GM18909 (cell line): Measurements from ENCODE around the gene RIPOR3.
"Not testable (repeated sequence)": the region's sequence is repeated elsewhere in the genome, so short reads cannot be mapped to it uniquely, and the experiment has no call there.

Experiments used
- ATAC-seq: cut with Tn5 transposase; IDR thresholded peaks from one replicate; pipeline ENCODE4 v1.9.1; 2021; ENCODE audit warnings: mild to moderate bottlenecking; ENCODE audit not compliant: unreplicated experiment, poor library complexity

Gene RIPOR3

GRCh38 chr20:50635676-50636600 is 55.4 kb downstream of the RIPOR3 start:
- no peak for ATAC-seq

DNA sequence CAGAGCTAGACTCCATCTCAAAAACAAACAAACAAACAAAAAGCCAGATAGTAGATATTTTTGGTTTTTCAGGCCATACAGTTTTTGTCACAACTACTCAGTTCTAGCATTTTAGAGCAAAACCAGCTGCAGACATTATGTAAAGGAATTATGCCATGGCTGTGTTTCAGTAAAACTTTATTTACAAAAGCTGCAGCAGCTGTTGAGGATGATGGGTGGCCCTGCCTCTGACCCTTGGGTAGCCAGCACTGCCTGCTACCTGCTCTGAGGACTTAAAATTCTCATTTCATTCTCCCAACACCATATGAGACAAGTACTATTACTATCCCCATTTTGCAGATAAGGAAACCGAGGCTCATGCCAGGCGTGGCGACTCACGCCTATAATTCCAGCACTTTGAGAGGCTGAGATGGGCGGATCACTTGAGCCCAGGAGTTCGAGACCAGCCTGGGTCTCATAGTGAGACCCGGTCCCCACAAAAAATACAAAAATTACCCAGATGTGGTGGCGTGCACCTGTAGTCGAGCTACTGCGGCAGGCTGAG is 56.3 kb downstream of the RIPOR3 start:
- no peak for ATAC-seq

DNA sequence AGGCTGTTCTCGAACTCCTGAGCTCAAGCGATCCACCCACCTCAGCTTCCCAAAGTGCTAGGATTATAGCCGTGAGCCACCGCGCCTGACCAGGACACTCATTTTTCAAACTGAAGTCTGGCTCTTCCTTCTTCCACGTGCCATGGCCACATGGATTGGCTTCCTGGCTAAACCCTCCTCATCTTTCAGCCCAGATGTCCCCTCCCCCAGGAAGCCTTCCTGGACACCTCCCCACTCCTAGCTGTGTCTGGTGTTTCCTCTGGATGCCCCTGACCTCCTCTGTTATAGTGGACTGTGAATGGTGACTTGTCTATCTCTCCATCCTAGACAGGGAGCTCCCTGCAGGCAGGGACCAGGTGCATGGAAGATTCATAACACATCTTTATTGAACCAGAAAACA is 57.2 kb downstream of the RIPOR3 start:
- no peak for ATAC-seq

- no peak for ATAC-seq
Observed at GRCh38 chr20:50633361-50633760, 58.0 kb downstream of the RIPOR3 start.

- no peak for ATAC-seq
Observed at GRCh38 chr20:50632701-50633100, 58.6 kb downstream of the RIPOR3 start.

GRCh38 chr20:50632236-50632635 is 59.1 kb downstream of the RIPOR3 start:
- ATAC-seq, result no peak

DNA sequence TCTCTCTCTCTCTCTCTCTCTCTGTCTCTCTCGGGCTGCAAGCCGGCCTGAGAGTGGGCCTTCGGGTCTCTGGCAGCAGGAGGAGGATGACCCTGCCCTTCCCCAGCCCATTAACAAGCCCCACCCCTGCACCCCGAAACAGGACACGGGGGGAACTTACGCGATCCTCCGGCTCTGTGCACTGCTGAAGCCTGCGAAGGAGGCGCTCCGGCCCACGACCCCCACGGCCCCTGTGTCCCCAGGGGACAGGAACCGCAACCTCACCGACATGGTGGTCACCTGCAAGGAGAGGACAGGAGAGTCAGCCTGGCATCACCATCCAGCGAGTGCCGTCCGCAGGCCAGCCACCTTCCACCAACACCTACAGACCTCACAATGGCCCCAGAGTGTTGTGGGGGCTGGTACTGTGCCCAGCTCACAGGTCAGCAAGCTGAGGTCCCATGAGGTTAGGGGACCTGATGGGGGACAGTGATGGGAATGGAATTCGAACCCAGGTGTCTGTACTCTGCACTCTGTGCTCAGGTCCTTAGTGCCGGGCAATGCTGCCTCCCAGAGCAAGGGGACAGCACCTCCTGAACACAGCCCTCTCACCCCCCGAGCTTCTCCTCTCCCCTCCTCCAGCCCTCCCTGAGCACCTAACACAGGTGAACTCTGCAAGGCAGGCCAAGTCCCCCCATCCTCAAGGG is 60.6 kb downstream of the RIPOR3 start:
- ATAC-seq, result no peak

GRCh38 chr20:50629670-50630045 is 61.7 kb downstream of the RIPOR3 start:
- ATAC-seq, result no peak

DNA sequence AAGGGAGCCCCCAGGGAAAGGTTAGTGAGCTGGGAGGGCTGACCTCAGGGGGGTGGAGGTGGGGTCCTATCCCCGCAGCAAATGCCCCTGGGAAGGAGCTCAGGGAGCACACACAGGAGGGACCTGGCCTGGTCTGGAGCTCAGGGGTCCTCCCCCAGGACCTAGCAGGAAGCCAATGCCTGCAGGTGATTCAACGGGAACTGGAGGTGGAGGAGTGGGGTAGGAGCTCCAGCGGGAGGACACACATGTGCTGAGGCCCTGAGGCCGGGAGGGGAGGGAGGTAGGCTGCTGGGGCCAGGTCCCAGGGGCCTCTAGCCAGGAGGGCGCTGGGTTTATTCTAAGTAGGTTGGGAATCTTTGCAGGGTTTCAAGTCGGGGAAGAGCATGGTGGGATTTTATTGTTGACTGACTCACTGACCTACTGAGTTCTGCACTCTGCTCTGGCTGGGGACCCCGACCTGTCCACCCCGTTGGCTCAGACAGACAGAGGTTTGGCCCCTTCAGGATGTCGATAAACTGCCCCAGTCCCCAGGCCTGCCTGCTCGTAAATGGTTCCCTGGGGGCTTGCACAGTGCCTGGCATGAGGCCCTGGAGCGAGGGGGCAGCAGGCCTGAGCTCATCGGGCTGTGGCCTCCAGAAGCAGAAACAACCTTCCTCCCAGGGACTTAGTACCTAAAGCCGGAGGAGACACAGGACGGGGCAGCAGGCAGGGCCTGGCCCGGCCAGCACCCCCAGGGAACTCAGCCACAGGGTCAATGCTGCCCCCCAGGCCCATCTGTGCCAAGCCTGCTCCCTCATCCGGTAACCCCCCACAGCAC is 62.3 kb downstream of the RIPOR3 start:
- ATAC-seq, result no peak

DNA sequence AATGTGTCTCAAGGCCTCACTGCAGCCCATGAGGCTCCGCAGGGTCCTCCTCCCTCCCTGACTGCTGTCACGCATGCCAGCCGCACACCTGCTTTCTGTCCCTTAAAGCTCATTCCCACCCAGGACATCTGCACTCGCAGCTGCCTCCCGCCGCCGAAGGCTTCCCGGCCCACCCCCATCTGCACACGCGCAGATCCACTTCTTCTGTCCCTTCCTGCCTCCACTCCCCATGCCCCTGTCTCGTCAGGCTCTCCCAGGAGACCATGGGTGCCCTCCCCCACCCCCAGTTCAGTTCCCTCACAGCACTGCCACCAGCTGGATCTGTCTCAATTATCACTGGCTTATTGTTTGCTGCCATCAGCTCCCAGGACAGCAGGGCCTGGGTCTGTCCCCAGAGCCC is 63.0 kb downstream of the RIPOR3 start:
- no peak for ATAC-seq

DNA sequence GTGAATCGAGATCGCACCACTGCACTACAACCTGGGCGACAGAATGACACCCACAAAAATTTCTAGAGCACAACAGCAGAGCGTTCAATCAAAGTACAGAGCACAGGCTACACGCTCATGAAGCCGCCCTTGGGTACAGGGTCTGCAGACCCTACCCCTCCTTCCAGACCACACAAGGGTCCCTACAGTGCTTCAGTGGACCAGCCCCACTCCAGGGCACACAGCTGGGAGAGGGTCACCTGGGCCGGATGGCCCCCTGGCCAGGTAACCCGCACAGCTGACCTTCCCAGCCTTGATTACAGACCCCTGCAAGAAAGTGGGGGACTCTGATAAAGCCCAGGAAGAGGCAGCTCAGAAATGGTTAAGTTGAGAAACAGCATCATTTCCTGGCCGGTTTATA is 63.6 kb downstream of the RIPOR3 start:
- ATAC-seq, result no peak

DNA sequence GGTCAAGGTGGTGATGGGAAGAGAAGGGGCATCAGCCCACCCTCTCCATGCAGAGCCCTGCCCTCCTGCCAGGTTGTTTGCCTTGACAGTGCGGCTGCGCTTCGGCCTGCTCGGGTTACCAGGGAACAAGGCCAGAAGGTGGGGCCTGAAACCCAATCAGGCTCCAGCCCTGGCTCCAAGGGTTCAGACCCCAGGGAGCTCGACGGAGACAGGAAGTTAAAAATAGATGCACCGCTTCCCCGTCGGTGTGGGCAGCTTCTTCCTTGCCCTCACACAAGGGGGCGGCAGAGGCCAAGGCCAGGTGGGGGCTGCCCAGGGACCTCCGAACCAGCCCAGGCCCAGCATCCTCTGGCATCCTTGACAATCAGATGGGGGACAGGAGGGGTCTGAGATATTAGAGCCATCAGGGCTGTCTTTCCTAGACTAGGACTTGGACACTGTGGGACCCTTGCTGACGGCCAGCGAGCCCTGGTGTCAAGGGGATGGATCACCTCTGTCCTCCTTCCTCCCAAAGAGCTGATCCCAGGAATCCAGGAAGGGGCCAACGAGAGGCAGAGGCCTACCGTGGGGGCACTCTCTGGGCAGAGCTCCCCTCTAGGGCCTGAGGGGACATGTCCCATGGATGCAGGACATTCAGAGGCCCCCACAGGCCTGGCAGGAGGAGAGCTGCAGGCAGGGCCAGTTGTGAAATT is 65.2 kb downstream of the RIPOR3 start:
- no peak for ATAC-seq

DNA sequence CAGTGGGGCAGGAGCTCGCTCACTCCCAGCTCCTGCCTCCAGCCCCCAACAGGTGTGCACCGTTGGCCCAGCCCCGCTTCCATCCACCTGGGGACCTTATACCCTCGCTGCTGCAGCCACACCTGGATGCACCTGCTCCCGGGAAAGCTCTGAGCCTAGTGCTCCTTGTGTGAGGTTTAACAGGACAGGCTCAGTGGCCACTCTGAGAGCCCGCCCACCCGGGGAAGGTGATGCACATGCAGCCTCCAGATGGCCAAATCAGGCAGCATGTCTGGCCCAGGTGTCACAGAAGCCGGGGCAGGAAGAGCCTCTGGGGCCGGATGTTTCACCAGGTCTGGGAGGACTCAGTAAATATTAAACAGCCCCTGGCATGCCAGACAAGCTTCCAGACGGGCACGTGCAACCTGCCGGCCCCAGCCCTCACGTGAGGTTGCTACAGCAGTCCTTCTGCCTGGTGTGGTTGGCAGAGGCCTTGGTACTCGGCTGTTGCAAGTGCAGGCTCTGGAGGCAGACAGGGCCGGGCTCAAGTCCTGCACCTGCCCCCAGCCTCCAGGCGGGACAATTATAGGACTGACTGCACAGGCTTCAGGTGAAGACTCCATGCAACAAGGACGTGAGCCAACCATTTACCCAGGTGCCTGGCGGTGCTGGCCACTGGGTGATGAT is 66.9 kb downstream of the RIPOR3 start:
- no peak for ATAC-seq

DNA sequence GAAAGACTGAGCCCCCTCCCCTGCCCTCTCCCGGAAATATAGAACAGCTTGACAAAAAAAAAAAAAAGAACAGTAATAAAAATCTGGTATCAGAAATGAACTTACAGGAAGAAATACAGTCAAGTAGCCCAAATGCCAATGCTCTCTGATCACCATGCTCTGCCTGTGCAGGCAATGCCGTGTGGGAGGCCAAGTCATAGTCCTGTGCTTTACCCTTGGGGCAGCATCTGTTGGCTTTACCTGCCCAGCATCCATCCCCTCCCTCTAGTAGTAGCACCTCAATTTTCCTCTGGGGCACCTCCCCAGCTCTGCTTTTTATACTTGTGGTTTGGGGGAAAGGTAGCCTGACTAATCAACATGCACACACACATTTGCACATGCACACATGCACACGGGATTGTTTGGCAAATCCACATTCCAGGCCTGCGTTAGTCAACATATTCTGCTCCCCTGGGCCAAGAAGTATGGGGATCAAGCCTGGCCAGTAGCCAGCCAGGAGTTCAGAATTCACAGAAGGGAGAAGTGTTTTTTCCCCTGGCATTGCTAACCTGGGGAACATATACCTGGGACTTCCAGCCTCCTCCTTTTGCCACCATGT is 70.2 kb downstream of the RIPOR3 start:
- no peak for ATAC-seq

- not testable (repeated sequence) for ATAC-seq
Observed at GRCh38 chr20:50620459-50620858, 70.9 kb downstream of the RIPOR3 start.

DNA sequence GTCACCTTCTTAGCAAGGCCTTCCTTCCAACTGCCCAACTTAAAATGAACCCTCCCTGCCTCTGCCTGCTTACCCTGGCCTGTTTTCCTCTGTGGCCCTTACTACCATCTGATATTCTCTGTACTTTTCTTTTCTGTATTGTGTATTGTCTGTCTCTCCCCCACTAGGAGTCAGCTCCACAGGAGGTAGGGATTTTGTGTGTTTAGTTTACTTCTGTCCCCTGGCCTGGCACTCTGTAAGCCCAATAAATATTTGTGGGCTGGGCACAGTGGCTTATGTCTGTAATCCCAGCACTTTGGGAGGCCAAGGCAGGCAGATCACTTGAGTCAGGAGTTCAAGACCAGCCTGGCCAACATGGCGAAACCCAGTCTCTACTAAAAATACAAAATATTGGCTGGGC is 72.8 kb downstream of the RIPOR3 start:
- ATAC-seq, result no peak

- ATAC-seq, result no peak
Observed at GRCh38 chr20:50617022-50617421, 74.3 kb downstream of the RIPOR3 start.

- ATAC-seq, result no peak
Observed at GRCh38 chr20:50615407-50615806, 75.9 kb downstream of the RIPOR3 start.
